Endothelial cell of umbilical vein (primary cell): ENCODE results near the gene PGBD5.

Experiments
- EZH2 ChIP-seq: IDR thresholded peaks from 2 replicates; pipeline ENCODE4 v1.6.1; 2012; ENCODE audit warnings: borderline replicate concordance, low read depth, mild to moderate bottlenecking, moderate library complexity, low read length, inconsistent platforms; ENCODE audit not compliant: severe bottlenecking
- FOS ChIP-seq: IDR thresholded peaks from 2 replicates; pipeline ENCODE4 v1.6.1; 2011; ENCODE audit warnings: mild to moderate bottlenecking, low read length, moderate library complexity, borderline replicate concordance; ENCODE audit not compliant: insufficient read depth
- MYC ChIP-seq: IDR thresholded peaks from one replicate; pipeline ENCODE4 v1.6.1; 2011; ENCODE audit warnings: mild to moderate bottlenecking, low read depth, low read length
- POLR2A ChIP-seq: IDR thresholded peaks from 2 replicates; pipeline ENCODE4 v1.6.1; 2012; ENCODE audit warnings: low read depth, mild to moderate bottlenecking, control low read depth, low read length
- POLR2AphosphoS5 ChIP-seq: IDR thresholded peaks from 2 replicates; pipeline ENCODE4 v1.6.1; 2012; ENCODE audit warnings: low read depth, mild to moderate bottlenecking, control low read depth, low read length, moderate library complexity; ENCODE audit not compliant: insufficient read depth
- TF ChIP-seq, protein P1 (sequence below): IDR thresholded peaks from 2 replicates; pipeline ENCODE4 v1.6.1; 2011; ENCODE audit not compliant: insufficient read depth, insufficient read length
- TF ChIP-seq, protein P2 (sequence below), 2 donors: IDR thresholded peaks; 1 replicate in 1 of 2; 2 replicates in 1 of 2; pipeline ENCODE4 v1.5.1; 2011; ENCODE audit warnings: low read length in 2 of 2, mild to moderate bottlenecking in 2 of 2, moderate library complexity in 2 of 2, control low read depth in 1 of 2, inconsistent platforms in 1 of 2, low read depth in 1 of 2; ENCODE audit not compliant: insufficient read depth in 1 of 2; ENCODE audit errors: extremely low read depth in 1 of 2

DNA sequence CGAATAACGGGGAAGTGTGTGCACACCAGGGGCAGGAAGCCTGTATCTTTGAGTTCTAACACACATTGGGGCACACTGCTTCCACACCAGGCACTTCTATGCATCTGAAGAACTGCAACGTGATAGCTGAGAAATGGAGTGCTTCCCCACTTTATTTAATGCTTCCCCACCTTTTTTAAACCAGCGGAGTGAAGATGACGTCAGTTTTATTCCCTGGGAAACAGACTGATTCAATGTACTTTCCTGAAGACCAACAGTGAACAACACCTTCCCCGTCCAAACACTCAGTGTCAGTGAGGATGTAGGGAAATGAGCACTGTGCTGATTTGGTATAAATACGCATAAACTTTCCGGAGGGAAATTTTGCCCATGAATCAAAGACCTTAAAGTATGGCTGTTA lies 87.1 kb downstream of the PGBD5 start:
- TF ChIP-seq, protein P1, sequence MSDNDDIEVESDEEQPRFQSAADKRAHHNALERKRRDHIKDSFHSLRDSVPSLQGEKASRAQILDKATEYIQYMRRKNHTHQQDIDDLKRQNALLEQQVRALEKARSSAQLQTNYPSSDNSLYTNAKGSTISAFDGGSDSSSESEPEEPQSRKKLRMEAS, result no peak
- TF ChIP-seq, protein P2, sequence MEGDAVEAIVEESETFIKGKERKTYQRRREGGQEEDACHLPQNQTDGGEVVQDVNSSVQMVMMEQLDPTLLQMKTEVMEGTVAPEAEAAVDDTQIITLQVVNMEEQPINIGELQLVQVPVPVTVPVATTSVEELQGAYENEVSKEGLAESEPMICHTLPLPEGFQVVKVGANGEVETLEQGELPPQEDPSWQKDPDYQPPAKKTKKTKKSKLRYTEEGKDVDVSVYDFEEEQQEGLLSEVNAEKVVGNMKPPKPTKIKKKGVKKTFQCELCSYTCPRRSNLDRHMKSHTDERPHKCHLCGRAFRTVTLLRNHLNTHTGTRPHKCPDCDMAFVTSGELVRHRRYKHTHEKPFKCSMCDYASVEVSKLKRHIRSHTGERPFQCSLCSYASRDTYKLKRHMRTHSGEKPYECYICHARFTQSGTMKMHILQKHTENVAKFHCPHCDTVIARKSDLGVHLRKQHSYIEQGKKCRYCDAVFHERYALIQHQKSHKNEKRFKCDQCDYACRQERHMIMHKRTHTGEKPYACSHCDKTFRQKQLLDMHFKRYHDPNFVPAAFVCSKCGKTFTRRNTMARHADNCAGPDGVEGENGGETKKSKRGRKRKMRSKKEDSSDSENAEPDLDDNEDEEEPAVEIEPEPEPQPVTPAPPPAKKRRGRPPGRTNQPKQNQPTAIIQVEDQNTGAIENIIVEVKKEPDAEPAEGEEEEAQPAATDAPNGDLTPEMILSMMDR (IDR thresholded peaks at IDR 0.05; ENCODE audit: extremely low read depth in 1 of 2, insufficient read depth in 1 of 2, low read depth in 1 of 2, low read length in 2 of 2), result no peak
- TF ChIP-seq POLR2A, result no peak
- no peak for TF ChIP-seq POLR2AphosphoS5
- TF ChIP-seq MYC, result no peak
- TF ChIP-seq EZH2, result no peak
- TF ChIP-seq FOS, result no peak
